ENCODE measurements around the gene PDIA2.

DNA sequence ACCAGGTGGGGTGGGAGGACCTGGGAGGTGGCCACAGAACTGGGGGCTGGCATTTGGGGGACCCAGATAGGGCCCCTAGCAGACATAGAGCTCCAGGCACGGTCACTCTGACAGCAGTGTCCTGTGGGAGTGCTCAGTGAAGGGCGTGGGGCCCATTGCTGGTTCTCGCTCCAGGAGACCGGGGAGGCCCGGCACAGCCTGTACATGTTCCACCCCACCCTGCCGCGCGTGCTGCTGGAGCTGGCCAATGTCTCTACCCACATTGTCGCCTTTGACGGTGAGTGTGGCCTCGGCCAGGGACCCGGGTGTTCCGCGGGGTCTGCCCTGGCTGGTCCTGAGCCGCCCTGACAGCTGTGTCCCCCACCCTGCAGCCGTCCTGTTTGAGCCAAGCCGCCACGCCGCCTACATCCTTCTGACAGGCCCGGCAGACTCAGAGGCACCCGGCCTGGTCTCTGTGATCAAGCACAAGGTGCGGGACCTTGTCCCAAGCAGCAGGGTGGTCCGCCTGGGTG is 18.5 kb upstream of the PDIA2 start:
- TF ChIP-seq TEAD4 (IDR thresholded peaks at IDR 0.05) = no peak
- no peak for TF ChIP-seq NFIC (IDR thresholded peaks at IDR 0.05)
- no peak for TF ChIP-seq CREB1 (IDR thresholded peaks at IDR 0.05; ENCODE audit: low read depth)
- no peak for TF ChIP-seq YY1 (IDR thresholded peaks at IDR 0.05; ENCODE audit: low read depth)
- TF ChIP-seq EP300 (IDR thresholded peaks at IDR 0.05; ENCODE audit: borderline replicate concordance) = no peak
- no peak for TF ChIP-seq CEBPB (IDR thresholded peaks at IDR 0.05)
- TF ChIP-seq ZBTB7A (IDR thresholded peaks at IDR 0.05; ENCODE audit: low read depth) = no peak
- TF ChIP-seq RAD21 (IDR thresholded peaks at IDR 0.05; ENCODE audit: low read depth) = no peak
